Prostate gland (tissue), 2 donors: ENCODE results near the gene S100A10. TPM values are rescaled to one million over a fixed set of nuclear protein-coding genes. Genes with fewer than 3 reads are reported as not detected.

ENCODE experiments used
- DNase-seq: peaks from one replicate; pipeline ENCODE4 v3.0.0-alpha.2; 2019; ENCODE audit warnings: low spot score
- H3K27ac ChIP-seq, 2 donors: fragments of 200-600 bp; sonication (generic); 2 replicates each; pipeline ENCODE4 v1.5.1; 2017 to 2019
- H3K27me3 ChIP-seq: fragments of 200-600 bp; sonication (generic); replicated peaks from 2 replicates; pipeline ENCODE4 v1.5.1; 2019; ENCODE audit not compliant: insufficient read depth
- H3K36me3 ChIP-seq, 2 donors: fragments of 200-600 bp; sonication (generic); 1 replicate in 1 of 2; 2 replicates in 1 of 2; pipeline versions ENCODE4 v1.5.1 to v1.8.1; 2017 to 2019
- H3K4me1 ChIP-seq: fragments of 200-600 bp; sonication (generic); replicated peaks from 2 replicates; pipeline ENCODE4 v1.5.1; 2019
- H3K4me3 ChIP-seq, 2 donors: fragments of 200-600 bp; sonication (generic); 2 replicates each; pipeline ENCODE4 v1.5.1; 2017 to 2019
- H3K9me3 ChIP-seq: fragments of 200-600 bp; sonication (generic); 2 replicates; pipeline ENCODE4 v1.5.1; 2017
- POLR2A ChIP-seq: fragments of 450-650 bp; IDR thresholded peaks from one replicate; pipeline ENCODE4 v1.6.1; 2016; ENCODE audit warnings: antibody characterized with exemption, mild to moderate bottlenecking
- POLR2AphosphoS5 ChIP-seq: sonication (generic); formaldehyde crosslinking; IDR thresholded peaks from one replicate; pipeline ENCODE4 v1.6.1; 2017; ENCODE audit warnings: antibody characterized with exemption
- WGBS: methylation state at CpG from one replicate; pipeline ENCODE4 v1.1.5; 2018; 5-methylcytosine and 5-hydroxymethylcytosine counted together
- intact Hi-C: fragments of 100-400 bp; cut with DNase I; formaldehyde crosslinking; loops from one replicate; pipeline ENCODE4 v1.14.2; 2022
- total RNA-seq, 2 donors: library from RNA; depleted of rRNA; stranded (reverse); fragments of >200 nt; gene quantifications; one replicate each; pipeline ENCODE4 v1.1.0, GENCODE V29; 2016
- TF ChIP-seq, protein P1 (sequence below), 4 experiments: fragments of 200-600 bp in 2 of 4; fragments of 450-650 bp in 2 of 4; sonication (generic) in 2 of 4; IDR thresholded peaks; 1 replicate in 3 of 4; 2 replicates in 1 of 4; pipeline ENCODE4 v1.5.1; 2016 to 2019; ENCODE audit warnings: antibody characterized with exemption in 4 of 4, mild to moderate bottlenecking in 2 of 4, moderate library complexity in 2 of 4

S100A10 gene
- total RNA-seq, 2 donors from 2014 or later = 61.7 to 72.1 TPM

DNA sequence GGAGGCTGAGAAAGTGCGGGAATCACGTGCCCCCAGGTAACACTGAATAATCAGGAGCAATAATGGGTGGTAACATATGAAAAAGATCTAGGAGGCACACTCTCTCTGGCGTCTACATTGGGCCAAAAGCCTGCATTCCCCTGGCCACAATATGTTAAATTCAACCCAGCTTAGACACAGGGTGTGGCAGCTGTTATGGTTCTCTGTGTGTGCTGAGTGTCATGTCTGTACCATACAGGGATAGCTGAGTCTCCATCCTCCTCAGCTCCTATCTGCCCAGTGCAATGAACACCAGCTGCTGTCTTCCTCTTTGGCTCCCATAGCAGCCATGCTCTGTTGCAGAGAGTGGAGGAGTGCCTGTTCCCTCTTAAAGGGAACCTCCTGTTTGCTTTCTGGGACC, 28.8 kb upstream of the S100A10 start:
- no peak overlapping the region for H3K27ac ChIP-seq
- no peaks in the 10 kb centered on the region for H3K9me3 ChIP-seq
- H3K4me1 ChIP-seq = no peaks in the 10 kb centered on the region
- H3K36me3 ChIP-seq = no peaks in the 10 kb centered on the region
- no peak for DNase-seq
- no peak overlapping the region for H3K4me3 ChIP-seq
- intact Hi-C loops = no loop called here
- 62% methylated on average over 3 of the region's 3 CpGs for WGBS
- H3K27me3 ChIP-seq = no peaks in the 10 kb centered on the region
- TF ChIP-seq POLR2AphosphoS5 = no peak
- no peak for TF ChIP-seq POLR2A
- TF ChIP-seq, protein P1, sequence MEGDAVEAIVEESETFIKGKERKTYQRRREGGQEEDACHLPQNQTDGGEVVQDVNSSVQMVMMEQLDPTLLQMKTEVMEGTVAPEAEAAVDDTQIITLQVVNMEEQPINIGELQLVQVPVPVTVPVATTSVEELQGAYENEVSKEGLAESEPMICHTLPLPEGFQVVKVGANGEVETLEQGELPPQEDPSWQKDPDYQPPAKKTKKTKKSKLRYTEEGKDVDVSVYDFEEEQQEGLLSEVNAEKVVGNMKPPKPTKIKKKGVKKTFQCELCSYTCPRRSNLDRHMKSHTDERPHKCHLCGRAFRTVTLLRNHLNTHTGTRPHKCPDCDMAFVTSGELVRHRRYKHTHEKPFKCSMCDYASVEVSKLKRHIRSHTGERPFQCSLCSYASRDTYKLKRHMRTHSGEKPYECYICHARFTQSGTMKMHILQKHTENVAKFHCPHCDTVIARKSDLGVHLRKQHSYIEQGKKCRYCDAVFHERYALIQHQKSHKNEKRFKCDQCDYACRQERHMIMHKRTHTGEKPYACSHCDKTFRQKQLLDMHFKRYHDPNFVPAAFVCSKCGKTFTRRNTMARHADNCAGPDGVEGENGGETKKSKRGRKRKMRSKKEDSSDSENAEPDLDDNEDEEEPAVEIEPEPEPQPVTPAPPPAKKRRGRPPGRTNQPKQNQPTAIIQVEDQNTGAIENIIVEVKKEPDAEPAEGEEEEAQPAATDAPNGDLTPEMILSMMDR (IDR thresholded peaks at IDR 0.05) = no peak

DNA sequence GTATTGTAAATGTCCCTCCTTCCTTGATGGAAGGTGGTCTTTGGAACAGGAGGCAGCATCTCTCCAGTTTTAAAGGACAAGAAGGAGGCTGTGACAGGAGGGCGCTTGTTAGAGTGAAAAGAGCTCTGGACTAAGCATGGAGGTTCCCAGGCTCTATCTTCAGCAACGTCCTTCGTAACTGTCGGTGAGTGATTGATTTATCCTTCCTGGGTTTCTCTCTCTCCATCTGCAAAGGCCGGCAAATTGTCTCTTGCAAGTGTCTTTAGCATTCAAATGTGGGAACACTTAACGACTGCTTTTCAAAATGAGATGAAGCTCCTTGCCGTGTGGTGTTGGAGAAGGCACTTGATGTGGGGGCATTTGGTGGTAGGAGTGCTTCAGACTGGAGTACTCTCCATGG, 27.9 kb upstream of the S100A10 start:
- Histone ChIP-seq H3K4me3 (no peak overlapping the region), H3K4me1 (no peaks in the 10 kb centered on the region), H3K36me3 (no peaks in the 10 kb centered on the region), H3K27ac (no peak overlapping the region), H3K9me3 (no peaks in the 10 kb centered on the region), H3K27me3 (no peaks in the 10 kb centered on the region)
- DNase-seq = no peak
- TF ChIP-seq POLR2AphosphoS5 = no peak
- TF ChIP-seq, protein P1 (IDR thresholded peaks at IDR 0.05) = no peak
- TF ChIP-seq POLR2A = no peak
- intact Hi-C loops = no loop called here
- WGBS = 83% methylated on average over 7 of the region's 7 CpGs

DNA sequence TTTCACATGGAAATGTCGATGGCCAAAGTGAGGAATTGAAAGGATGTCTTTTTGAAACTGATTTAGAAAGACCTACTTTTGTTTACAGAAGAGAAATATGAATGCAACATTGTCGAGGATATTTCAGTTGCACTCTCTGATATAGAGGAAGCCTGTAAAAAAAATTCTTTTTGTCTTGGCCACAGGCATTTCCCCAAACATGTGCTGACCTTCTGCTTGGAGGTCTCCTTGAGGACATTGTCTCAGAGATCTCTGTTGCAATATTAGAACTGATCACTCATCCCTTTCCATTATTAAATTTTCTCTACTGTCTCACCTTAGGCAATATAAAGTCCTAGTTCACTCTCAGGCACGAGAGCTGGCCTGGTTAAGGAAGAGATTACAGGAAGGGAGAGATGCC, 27.2 kb upstream of the S100A10 start:
- H3K4me1 ChIP-seq = no peaks in the 10 kb centered on the region
- no peaks in the 10 kb centered on the region for H3K9me3 ChIP-seq
- intact Hi-C loops = no loop called here
- H3K27ac ChIP-seq = no peak overlapping the region
- 69% methylated on average over 3 of the region's 3 CpGs for WGBS
- TF ChIP-seq POLR2AphosphoS5 = no peak
- TF ChIP-seq, protein P1 (IDR thresholded peaks at IDR 0.05) = no peak
- no peak for TF ChIP-seq POLR2A
- no peaks in the 10 kb centered on the region for H3K27me3 ChIP-seq
- no peak for DNase-seq
- no peaks in the 10 kb centered on the region for H3K36me3 ChIP-seq
- H3K4me3 ChIP-seq = no peak overlapping the region

DNA sequence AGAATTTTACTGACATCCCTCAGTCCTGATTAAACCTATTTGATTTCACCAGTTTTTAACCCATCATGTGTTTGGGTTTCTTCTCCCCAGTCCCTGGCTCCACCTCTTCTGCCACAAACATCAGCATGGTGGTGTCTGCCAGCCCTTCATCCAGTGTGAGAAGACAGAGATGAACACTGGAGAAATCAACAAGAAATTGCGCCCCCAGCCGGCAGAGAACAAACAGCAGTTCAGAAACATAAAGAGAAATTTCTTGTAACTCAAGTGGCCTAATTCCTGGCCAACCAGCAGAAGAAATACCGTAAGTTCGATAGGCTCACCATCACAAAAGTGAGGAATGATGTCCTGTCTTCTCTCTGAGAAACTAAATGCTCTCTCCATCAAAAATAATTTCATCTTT, 24.9 kb upstream of the S100A10 start:
- intact Hi-C loops = no loop called here
- no peak for DNase-seq
- no peak overlapping the region for H3K27ac ChIP-seq
- WGBS = 55% methylated on average over 4 of the region's 4 CpGs
- H3K36me3 ChIP-seq = no peaks in the 10 kb centered on the region
- H3K27me3 ChIP-seq = no peaks in the 10 kb centered on the region
- H3K4me1 ChIP-seq = no peaks in the 10 kb centered on the region
- H3K4me3 ChIP-seq = no peak overlapping the region
- TF ChIP-seq POLR2A (no peak), POLR2AphosphoS5 (no peak)
- TF ChIP-seq, protein P1 (IDR thresholded peaks at IDR 0.05) = no peak
- H3K9me3 ChIP-seq = no peaks in the 10 kb centered on the region

DNA sequence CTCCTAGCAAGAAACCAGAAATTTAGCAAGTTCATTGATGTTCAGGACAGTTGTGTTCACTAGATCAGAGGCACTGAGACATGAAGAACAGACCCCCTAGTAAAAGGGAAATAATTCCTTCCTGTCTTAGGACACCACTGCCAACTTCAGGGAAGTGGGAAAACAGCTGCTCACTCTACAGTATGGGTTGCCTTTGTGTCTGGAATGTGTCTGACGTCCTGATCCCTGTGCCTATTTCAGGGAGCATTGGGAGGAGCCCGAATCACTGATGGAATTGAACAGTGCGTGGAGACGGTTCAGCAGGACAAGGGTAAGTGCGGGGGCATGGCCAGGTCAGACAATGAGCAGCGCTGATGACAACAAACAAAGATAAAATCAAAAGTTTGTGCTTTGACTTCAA, 22.1 kb upstream of the S100A10 start:
- Histone ChIP-seq H3K27me3 (no peaks in the 10 kb centered on the region), H3K9me3 (no peaks in the 10 kb centered on the region), H3K4me3 (no peak overlapping the region), H3K36me3 (no peaks in the 10 kb centered on the region), H3K4me1 (no peaks in the 10 kb centered on the region), H3K27ac (no peak overlapping the region)
- 55% methylated on average over 6 of the region's 6 CpGs for WGBS
- TF ChIP-seq POLR2A (no peak), POLR2AphosphoS5 (no peak)
- TF ChIP-seq, protein P1 (IDR thresholded peaks at IDR 0.05) = no peak
- DNase-seq = no peak
- intact Hi-C loops = no loop called here
